Measurements from ENCODE around the gene RUFY3.

RUFY3 gene

DNA sequence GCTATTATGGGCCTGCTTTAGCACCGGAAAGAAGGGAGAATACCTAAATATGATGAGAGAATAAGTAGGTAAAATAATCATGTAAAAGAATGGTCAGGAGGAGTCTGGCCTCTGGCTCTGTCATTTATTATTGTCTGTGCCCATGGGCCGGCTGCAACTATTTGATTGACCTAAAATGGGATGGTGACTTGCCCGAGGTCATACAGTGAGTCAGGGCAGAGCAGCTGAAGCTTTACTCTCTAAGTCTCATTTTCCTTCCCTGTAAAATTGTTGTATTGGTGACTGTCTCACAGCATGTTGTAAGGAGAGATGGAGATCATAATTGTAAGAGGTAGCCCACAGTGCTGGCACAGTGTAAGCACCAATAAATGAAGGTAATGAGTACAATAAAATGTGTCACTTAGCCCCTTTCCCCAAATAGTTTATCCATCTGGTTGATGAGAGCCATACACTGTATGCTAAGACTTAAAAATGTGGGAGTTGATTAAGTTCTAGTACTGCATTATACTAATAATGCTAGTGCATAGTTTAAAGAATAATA is 39.6 kb downstream of the RUFY3 start:
- ChIA-PET CTCF (no interaction called here), POLR2A (no interaction called here)
- Histone ChIP-seq H3K4me3 (ENCODE audit: low read depth, low read length) (no peak overlapping the region), H3K27ac (ENCODE audit: extremely low read depth, low read depth, low read length) (no peak overlapping the region), H3K9me3 (ENCODE audit: control insufficient read depth, insufficient read depth, low read depth, low read length) (no peaks in the 10 kb centered on the region), H3K36me3 (ENCODE audit: control insufficient read depth in 2 of 2, insufficient read depth in 1 of 2, low read length in 2 of 2) (peaks cover 5 to 44% of the 10 kb centered on the region in 2 experiments; a peak in 2 of 3 replicates), H3K4me1 (ENCODE audit: control insufficient read depth, insufficient read depth, low read length) (no peaks in the 10 kb centered on the region)
- TF ChIP-seq ZNF121 (tag by site-specific recombination; IDR thresholded peaks at IDR 0.05) (no peak), GFI1B (tag by site-specific recombination; IDR thresholded peaks at IDR 0.05) (no peak), FEZF1 (tag by site-specific recombination; IDR thresholded peaks at IDR 0.05) (peak; percentile 51), SALL2 (tag by site-specific recombination; IDR thresholded peaks at IDR 0.05; ENCODE audit: borderline replicate concordance) (no peak), ZBTB7A (tag by site-specific recombination; IDR thresholded peaks at IDR 0.05; ENCODE audit: low read depth) (no peak), ZNF223 (tag by site-specific recombination; IDR thresholded peaks at IDR 0.05) (no peak), ZIC2 (tag by site-specific recombination; IDR thresholded peaks at IDR 0.05) (peak; percentile 33)
- TF ChIP-seq, protein P1, sequence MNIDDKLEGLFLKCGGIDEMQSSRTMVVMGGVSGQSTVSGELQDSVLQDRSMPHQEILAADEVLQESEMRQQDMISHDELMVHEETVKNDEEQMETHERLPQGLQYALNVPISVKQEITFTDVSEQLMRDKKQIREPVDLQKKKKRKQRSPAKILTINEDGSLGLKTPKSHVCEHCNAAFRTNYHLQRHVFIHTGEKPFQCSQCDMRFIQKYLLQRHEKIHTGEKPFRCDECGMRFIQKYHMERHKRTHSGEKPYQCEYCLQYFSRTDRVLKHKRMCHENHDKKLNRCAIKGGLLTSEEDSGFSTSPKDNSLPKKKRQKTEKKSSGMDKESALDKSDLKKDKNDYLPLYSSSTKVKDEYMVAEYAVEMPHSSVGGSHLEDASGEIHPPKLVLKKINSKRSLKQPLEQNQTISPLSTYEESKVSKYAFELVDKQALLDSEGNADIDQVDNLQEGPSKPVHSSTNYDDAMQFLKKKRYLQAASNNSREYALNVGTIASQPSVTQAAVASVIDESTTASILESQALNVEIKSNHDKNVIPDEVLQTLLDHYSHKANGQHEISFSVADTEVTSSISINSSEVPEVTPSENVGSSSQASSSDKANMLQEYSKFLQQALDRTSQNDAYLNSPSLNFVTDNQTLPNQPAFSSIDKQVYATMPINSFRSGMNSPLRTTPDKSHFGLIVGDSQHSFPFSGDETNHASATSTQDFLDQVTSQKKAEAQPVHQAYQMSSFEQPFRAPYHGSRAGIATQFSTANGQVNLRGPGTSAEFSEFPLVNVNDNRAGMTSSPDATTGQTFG (tag by site-specific recombination; IDR thresholded peaks at IDR 0.05; ENCODE audit: borderline replicate concordance) = no peak
- TF ChIP-seq, protein P2, sequence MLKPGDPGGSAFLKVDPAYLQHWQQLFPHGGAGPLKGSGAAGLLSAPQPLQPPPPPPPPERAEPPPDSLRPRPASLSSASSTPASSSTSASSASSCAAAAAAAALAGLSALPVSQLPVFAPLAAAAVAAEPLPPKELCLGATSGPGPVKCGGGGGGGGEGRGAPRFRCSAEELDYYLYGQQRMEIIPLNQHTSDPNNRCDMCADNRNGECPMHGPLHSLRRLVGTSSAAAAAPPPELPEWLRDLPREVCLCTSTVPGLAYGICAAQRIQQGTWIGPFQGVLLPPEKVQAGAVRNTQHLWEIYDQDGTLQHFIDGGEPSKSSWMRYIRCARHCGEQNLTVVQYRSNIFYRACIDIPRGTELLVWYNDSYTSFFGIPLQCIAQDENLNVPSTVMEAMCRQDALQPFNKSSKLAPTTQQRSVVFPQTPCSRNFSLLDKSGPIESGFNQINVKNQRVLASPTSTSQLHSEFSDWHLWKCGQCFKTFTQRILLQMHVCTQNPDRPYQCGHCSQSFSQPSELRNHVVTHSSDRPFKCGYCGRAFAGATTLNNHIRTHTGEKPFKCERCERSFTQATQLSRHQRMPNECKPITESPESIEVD (tag by site-specific recombination; IDR thresholded peaks at IDR 0.05) = 0 out of 2 replicates have a peak, but pooled peaks have one; percentile 10

DNA sequence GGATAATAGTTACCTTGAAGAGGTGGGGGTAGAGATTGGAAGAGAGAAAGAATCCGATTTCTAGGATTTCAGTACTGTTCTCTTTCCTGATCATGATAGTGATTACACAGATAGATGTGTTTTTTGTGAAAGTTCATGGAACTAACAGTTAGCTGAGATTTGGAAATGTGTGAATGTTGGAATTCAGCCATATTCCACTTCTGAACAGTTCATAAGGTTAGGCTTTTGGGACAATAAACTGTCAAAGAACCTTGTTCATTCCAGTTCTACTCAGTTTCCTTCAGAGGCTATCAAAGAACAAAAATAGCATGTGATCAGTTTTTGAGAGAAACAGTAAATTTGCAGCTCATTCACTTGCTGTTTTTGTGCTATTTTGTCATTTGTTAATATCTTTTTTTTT is 43.6 kb downstream of the RUFY3 start:
- Histone ChIP-seq H3K36me3 (ENCODE audit: control insufficient read depth in 2 of 2, insufficient read depth in 1 of 2, low read length in 2 of 2) (peaks cover 9 to 79% of the 10 kb centered on the region in 2 experiments; a peak in 2 of 3 replicates), H3K27ac (ENCODE audit: extremely low read depth, low read depth, low read length) (no peak overlapping the region), H3K4me3 (ENCODE audit: low read depth, low read length) (no peak overlapping the region), H3K4me1 (ENCODE audit: control insufficient read depth, insufficient read depth, low read length) (no peaks in the 10 kb centered on the region), H3K9me3 (ENCODE audit: control insufficient read depth, insufficient read depth, low read depth, low read length) (no peaks in the 10 kb centered on the region)
- ChIA-PET POLR2A (interaction anchor here (0.7 kb wide), 1 partner anchor 1544 kb away, joined by 5 read pairs; no protein-coding TSS in a partner anchor), CTCF (no interaction called here)
- TF ChIP-seq ZNF138 (tag by site-specific recombination; IDR thresholded peaks at IDR 0.05; ENCODE audit: borderline replicate concordance) = no peak
- TF ChIP-seq, protein P3, sequence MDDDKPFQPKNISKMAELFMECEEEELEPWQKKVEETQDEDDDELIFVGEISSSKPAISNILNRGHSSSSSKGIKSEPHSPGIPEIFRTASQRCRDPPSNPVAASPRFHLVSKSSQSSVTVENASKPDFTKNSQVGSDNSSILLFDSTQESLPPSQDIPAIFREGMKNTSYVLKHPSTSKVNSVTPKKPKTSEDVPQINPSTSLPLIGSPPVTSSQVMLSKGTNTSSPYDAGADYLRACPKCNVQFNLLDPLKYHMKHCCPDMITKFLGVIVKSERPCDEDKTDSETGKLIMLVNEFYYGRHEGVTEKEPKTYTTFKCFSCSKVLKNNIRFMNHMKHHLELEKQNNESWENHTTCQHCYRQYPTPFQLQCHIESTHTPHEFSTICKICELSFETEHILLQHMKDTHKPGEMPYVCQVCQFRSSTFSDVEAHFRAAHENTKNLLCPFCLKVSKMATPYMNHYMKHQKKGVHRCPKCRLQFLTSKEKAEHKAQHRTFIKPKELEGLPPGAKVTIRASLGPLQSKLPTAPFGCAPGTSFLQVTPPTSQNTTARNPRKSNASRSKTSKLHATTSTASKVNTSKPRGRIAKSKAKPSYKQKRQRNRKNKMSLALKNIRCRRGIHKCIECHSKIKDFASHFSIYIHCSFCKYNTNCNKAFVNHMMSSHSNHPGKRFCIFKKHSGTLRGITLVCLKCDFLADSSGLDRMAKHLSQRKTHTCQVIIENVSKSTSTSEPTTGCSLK (tag by site-specific recombination; IDR thresholded peaks at IDR 0.05) = no peak
- no peak for TF ChIP-seq GLIS1 (tag by site-specific recombination; IDR thresholded peaks at IDR 0.05)
- TF ChIP-seq ZNF830 (tag by site-specific recombination; IDR thresholded peaks at IDR 0.05; ENCODE audit: low read depth) = no peak
- no peak for TF ChIP-seq ZNF157 (tag by site-specific recombination; IDR thresholded peaks at IDR 0.05)
- no peak for TF ChIP-seq KLF7 (tag by site-specific recombination; IDR thresholded peaks at IDR 0.05; ENCODE audit: borderline replicate concordance)
- TF ChIP-seq, protein P4, sequence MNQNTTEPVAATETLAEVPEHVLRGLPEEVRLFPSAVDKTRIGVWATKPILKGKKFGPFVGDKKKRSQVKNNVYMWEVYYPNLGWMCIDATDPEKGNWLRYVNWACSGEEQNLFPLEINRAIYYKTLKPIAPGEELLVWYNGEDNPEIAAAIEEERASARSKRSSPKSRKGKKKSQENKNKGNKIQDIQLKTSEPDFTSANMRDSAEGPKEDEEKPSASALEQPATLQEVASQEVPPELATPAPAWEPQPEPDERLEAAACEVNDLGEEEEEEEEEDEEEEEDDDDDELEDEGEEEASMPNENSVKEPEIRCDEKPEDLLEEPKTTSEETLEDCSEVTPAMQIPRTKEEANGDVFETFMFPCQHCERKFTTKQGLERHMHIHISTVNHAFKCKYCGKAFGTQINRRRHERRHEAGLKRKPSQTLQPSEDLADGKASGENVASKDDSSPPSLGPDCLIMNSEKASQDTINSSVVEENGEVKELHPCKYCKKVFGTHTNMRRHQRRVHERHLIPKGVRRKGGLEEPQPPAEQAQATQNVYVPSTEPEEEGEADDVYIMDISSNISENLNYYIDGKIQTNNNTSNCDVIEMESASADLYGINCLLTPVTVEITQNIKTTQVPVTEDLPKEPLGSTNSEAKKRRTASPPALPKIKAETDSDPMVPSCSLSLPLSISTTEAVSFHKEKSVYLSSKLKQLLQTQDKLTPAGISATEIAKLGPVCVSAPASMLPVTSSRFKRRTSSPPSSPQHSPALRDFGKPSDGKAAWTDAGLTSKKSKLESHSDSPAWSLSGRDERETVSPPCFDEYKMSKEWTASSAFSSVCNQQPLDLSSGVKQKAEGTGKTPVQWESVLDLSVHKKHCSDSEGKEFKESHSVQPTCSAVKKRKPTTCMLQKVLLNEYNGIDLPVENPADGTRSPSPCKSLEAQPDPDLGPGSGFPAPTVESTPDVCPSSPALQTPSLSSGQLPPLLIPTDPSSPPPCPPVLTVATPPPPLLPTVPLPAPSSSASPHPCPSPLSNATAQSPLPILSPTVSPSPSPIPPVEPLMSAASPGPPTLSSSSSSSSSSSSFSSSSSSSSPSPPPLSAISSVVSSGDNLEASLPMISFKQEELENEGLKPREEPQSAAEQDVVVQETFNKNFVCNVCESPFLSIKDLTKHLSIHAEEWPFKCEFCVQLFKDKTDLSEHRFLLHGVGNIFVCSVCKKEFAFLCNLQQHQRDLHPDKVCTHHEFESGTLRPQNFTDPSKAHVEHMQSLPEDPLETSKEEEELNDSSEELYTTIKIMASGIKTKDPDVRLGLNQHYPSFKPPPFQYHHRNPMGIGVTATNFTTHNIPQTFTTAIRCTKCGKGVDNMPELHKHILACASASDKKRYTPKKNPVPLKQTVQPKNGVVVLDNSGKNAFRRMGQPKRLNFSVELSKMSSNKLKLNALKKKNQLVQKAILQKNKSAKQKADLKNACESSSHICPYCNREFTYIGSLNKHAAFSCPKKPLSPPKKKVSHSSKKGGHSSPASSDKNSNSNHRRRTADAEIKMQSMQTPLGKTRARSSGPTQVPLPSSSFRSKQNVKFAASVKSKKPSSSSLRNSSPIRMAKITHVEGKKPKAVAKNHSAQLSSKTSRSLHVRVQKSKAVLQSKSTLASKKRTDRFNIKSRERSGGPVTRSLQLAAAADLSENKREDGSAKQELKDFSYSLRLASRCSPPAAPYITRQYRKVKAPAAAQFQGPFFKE (tag by site-specific recombination; IDR thresholded peaks at IDR 0.05; ENCODE audit: borderline replicate concordance) = no peak
- TF ChIP-seq, protein P5, sequence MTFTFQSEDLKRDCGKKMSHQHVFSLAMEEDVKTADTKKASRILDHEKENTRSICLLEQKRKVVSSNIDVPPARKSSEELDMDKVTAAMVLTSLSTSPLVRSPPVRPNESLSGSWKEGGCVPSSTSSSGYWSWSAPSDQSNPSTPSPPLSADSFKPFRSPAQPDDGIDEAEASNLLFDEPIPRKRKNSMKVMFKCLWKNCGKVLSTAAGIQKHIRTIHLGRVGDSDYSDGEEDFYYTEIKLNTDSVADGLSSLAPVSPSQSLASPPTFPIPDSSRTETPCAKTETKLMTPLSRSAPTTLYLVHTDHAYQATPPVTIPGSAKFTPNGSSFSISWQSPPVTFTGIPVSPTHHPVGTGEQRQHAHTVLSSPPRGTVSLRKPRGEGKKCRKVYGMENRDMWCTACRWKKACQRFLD (tag by site-specific recombination; IDR thresholded peaks at IDR 0.05) = no peak
- TF ChIP-seq ZNF423 (tag by site-specific recombination; IDR thresholded peaks at IDR 0.05) = no peak
- TF ChIP-seq ZBTB1 (tag by site-specific recombination; IDR thresholded peaks at IDR 0.05) = no peak
